Nephron (organoid): Measurements from ENCODE around the gene SLC19A2.
"Not testable (repeated sequence)": the region's sequence is repeated elsewhere in the genome, so short reads cannot be mapped to it uniquely, and the experiment has no call there.

Experiments used
- H3K27ac Mint-ChIP-seq, 3 experiments: 2 replicates each; pipeline ENCODE4 v1.8.0; 2020; ENCODE audit warnings: mixed read lengths in 3 of 3, mild to moderate bottlenecking in 2 of 3, moderate library complexity in 1 of 3
- H3K27me3 Mint-ChIP-seq: 2 replicates; pipeline ENCODE4 v1.8.0; 2021; ENCODE audit warnings: low read depth, mild to moderate bottlenecking, moderate library complexity, mixed read lengths
- H3K36me3 Mint-ChIP-seq: 2 replicates; pipeline ENCODE4 v1.8.0; 2020; ENCODE audit warnings: low read depth, mixed read lengths
- H3K4me1 Mint-ChIP-seq: 2 replicates; pipeline ENCODE4 v1.8.0; 2020; ENCODE audit warnings: mixed read lengths
- H3K4me3 Mint-ChIP-seq, 3 experiments: 2 replicates each; pipeline ENCODE4 v1.8.0; 2020; ENCODE audit warnings: mild to moderate bottlenecking in 3 of 3, mixed read lengths in 3 of 3, moderate library complexity in 2 of 3
- H3K9me3 Mint-ChIP-seq: 2 replicates; pipeline ENCODE4 v1.8.0; 2020; ENCODE audit warnings: mixed read lengths
- CTCF ChIP-seq, 3 experiments: fragments of 200-600 bp; sonication (generic); IDR thresholded peaks; one replicate each; pipeline ENCODE4 v1.5.0; 2021; ENCODE audit warnings: antibody characterized with exemption in 3 of 3; ENCODE audit not compliant: unreplicated experiment in 3 of 3

The SLC19A2 gene

GRCh38 chr1:169485431-169486280 lies at the start of gene SLC19A2:
SLC19A2 (minus strand) TSS chr1:169485944; CDS start chr1:169485766, 178 bp downstream.
- Mint-ChIP-seq H3K27me3 (no peaks in the 10 kb centered on the region), H3K4me3 (peak within 1 kb of the TSS; percentile 92 to 96 (median 93)), H3K36me3 (no peaks in the 10 kb centered on the region), H3K27ac (peak within 1 kb of the TSS; percentile 97 to 99 (median 98)), H3K9me3 (no peaks in the 10 kb centered on the region), H3K4me1 (peaks cover 50% of the 10 kb centered on the region)
- TF ChIP-seq CTCF (IDR thresholded peaks at IDR 0.05; ENCODE audit: unreplicated experiment in 3 of 3): peak in 2 of 3 experiments; percentile 24 to 44

- Mint-ChIP-seq H3K27ac (no peak overlapping the region), H3K4me1 (peaks cover under 1% of the 10 kb centered on the region), H3K36me3 (no peaks in the 10 kb centered on the region), H3K27me3 (peaks cover 5% of the 10 kb centered on the region), H3K4me3 (no peak overlapping the region), H3K9me3 (no peaks in the 10 kb centered on the region)
- no peak for TF ChIP-seq CTCF (IDR thresholded peaks at IDR 0.05; ENCODE audit: unreplicated experiment in 3 of 3)
These were observed 48.9 kb upstream of the SLC19A2 start for GRCh38 chr1:169534653-169535052.

- H3K27ac Mint-ChIP-seq, H3K27me3 Mint-ChIP-seq, H3K4me3 Mint-ChIP-seq, H3K36me3 Mint-ChIP-seq, H3K9me3 Mint-ChIP-seq: not testable (repeated sequence)
- H3K4me1 Mint-ChIP-seq: peaks cover 10% of the 10 kb centered on the region
These were observed 47.9 kb upstream of the SLC19A2 start for GRCh38 chr1:169533528-169534190.

GRCh38 chr1:169530448-169530847 lies 44.7 kb upstream of the SLC19A2 start:
- H3K4me3 Mint-ChIP-seq: no peak overlapping the region
- H3K27me3 Mint-ChIP-seq: peaks cover 5% of the 10 kb centered on the region
- H3K9me3 Mint-ChIP-seq: no peaks in the 10 kb centered on the region
- H3K36me3 Mint-ChIP-seq: no peaks in the 10 kb centered on the region
- H3K4me1 Mint-ChIP-seq: peaks cover 11% of the 10 kb centered on the region
- H3K27ac Mint-ChIP-seq: no peak overlapping the region
- no peak for TF ChIP-seq CTCF (IDR thresholded peaks at IDR 0.05; ENCODE audit: unreplicated experiment in 3 of 3)

GRCh38 chr1:169529068-169529642 lies 43.4 kb upstream of the SLC19A2 start:
- Mint-ChIP-seq H3K9me3 (no peaks in the 10 kb centered on the region), H3K36me3 (no peaks in the 10 kb centered on the region), H3K27ac (peak overlapping the region; percentile 70 to 86 (median 78)), H3K27me3 (peaks cover 4% of the 10 kb centered on the region), H3K4me3 (no peak overlapping the region), H3K4me1 (peaks cover 11% of the 10 kb centered on the region)
- no peak for TF ChIP-seq CTCF (IDR thresholded peaks at IDR 0.05; ENCODE audit: unreplicated experiment in 3 of 3)
